Rectal smooth muscle tissue (tissue), 1 donor: ENCODE results near the gene GRID2IP.
"Not testable (repeated sequence)": the region's sequence is repeated elsewhere in the genome, so short reads cannot be mapped to it uniquely, and the experiment has no call there.

ENCODE experiments used
- H3K27ac ChIP-seq: one replicate; pipeline ENCODE4 v1.7.0; 2013; ENCODE audit warnings: low read depth, low read length, inconsistent platforms
- H3K27me3 ChIP-seq: one replicate; pipeline ENCODE4 v1.7.0; 2013; ENCODE audit warnings: low read length; ENCODE audit not compliant: control insufficient read depth, insufficient read depth
- H3K36me3 ChIP-seq: one replicate; pipeline ENCODE4 v1.7.0; 2013; ENCODE audit warnings: low read length; ENCODE audit not compliant: control insufficient read depth, insufficient read depth
- H3K4me1 ChIP-seq: one replicate; pipeline ENCODE4 v1.7.0; 2013; ENCODE audit warnings: low read length; ENCODE audit not compliant: control insufficient read depth, insufficient read depth
- H3K4me3 ChIP-seq: one replicate; pipeline ENCODE4 v1.7.0; 2013; ENCODE audit warnings: low read length
- H3K9ac ChIP-seq: one replicate; pipeline ENCODE4 v1.7.0; 2013; ENCODE audit warnings: low read length

Gene GRID2IP

GRCh38 chr7:6576867-6577368, 25.7 kb upstream of the GRID2IP start:
- H3K27ac ChIP-seq, result peak overlapping the region; percentile 88
- not testable (repeated sequence) for H3K9ac ChIP-seq

GRCh38 chr7:6576024-6576866, 25.0 kb upstream of the GRID2IP start:
- H3K27ac ChIP-seq, result no peak overlapping the region
- H3K27me3 ChIP-seq, result no peaks in the 10 kb centered on the region
- H3K4me3 ChIP-seq, result peak overlapping the region; percentile 68
- H3K36me3 ChIP-seq, result peaks cover 7% of the 10 kb centered on the region
- no peaks in the 10 kb centered on the region for H3K4me1 ChIP-seq
- no peak overlapping the region for H3K9ac ChIP-seq

More at GRCh38 chr7:6576867-6577368, 25.7 kb upstream of the GRID2IP start:
- not testable (repeated sequence) for H3K27me3 ChIP-seq, H3K36me3 ChIP-seq, H3K4me1 ChIP-seq
- peak overlapping the region; percentile 68 for H3K4me3 ChIP-seq

- H3K4me1 ChIP-seq, result no peaks in the 10 kb centered on the region
- H3K27ac ChIP-seq, result no peak overlapping the region
- no peak overlapping the region for H3K4me3 ChIP-seq
- no peak overlapping the region for H3K9ac ChIP-seq
- H3K36me3 ChIP-seq, result no peaks in the 10 kb centered on the region
- H3K27me3 ChIP-seq, result no peaks in the 10 kb centered on the region
Observed at GRCh38 chr7:6575281-6576023, 24.2 kb upstream of the GRID2IP start.

DNA sequence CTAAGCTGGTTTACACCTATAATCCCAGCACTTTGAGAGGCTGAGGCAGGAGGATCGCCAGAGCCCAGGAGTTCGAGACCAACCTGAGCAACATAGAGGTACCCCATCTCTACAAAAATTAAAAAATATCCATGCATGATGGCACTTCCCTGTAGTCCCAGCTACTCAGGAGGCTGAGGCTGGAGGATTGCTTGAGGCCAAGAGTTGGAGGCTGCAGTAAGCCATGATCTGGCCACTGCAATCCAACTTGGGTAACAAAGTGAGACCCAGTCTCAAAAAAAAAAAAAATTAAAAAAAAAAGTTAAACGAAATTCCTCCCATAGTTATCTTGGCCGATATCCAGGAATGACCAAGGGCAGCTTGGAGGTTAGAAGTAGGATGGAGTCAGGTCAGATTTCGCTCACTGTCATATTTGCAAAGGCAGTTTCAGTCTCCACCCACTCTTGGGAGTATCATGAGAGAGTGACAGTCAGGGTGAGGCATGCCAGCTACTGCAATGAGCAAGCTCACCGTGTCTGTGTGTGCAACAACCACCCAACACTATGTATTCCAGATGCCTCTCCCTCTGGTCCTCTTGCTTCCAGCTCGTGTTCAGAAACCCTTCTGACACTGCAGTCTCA, 20.0 kb upstream of the GRID2IP start:
- Histone ChIP-seq H3K27ac (no peak overlapping the region), H3K36me3 (no peaks in the 10 kb centered on the region), H3K4me3 (no peak overlapping the region), H3K9ac (no peak overlapping the region), H3K4me1 (no peaks in the 10 kb centered on the region), H3K27me3 (no peaks in the 10 kb centered on the region)

- no peak overlapping the region for H3K27ac ChIP-seq
- H3K27me3 ChIP-seq, result no peaks in the 10 kb centered on the region
Observed at GRCh38 chr7:6567886-6568285, 16.6 kb upstream of the GRID2IP start.

GRCh38 chr7:6565655-6566054, 14.4 kb upstream of the GRID2IP start:
- no peaks in the 10 kb centered on the region for H3K36me3 ChIP-seq

More at GRCh38 chr7:6567886-6568285, 16.6 kb upstream of the GRID2IP start:
- H3K36me3 ChIP-seq, result no peaks in the 10 kb centered on the region
- no peaks in the 10 kb centered on the region for H3K4me1 ChIP-seq
- no peak overlapping the region for H3K4me3 ChIP-seq
- no peak overlapping the region for H3K9ac ChIP-seq

GRCh38 chr7:6563936-6564770, 12.9 kb upstream of the GRID2IP start:
- no peak overlapping the region for H3K4me3 ChIP-seq
- H3K9ac ChIP-seq, result no peak overlapping the region
- no peaks in the 10 kb centered on the region for H3K4me1 ChIP-seq
- H3K27me3 ChIP-seq, result peaks cover 3% of the 10 kb centered on the region
- H3K27ac ChIP-seq, result no peak overlapping the region
- no peaks in the 10 kb centered on the region for H3K36me3 ChIP-seq

More at GRCh38 chr7:6565655-6566054, 14.4 kb upstream of the GRID2IP start:
- Histone ChIP-seq H3K9ac (no peak overlapping the region), H3K4me1 (no peaks in the 10 kb centered on the region), H3K27ac (no peak overlapping the region), H3K4me3 (no peak overlapping the region), H3K27me3 (no peaks in the 10 kb centered on the region)

GRCh38 chr7:6562106-6562505, 10.8 kb upstream of the GRID2IP start:
- Histone ChIP-seq H3K4me3 (no peak overlapping the region), H3K4me1 (no peaks in the 10 kb centered on the region), H3K27me3 (peaks cover 3% of the 10 kb centered on the region), H3K36me3 (no peaks in the 10 kb centered on the region), H3K27ac (no peak overlapping the region), H3K9ac (no peak overlapping the region)

DNA sequence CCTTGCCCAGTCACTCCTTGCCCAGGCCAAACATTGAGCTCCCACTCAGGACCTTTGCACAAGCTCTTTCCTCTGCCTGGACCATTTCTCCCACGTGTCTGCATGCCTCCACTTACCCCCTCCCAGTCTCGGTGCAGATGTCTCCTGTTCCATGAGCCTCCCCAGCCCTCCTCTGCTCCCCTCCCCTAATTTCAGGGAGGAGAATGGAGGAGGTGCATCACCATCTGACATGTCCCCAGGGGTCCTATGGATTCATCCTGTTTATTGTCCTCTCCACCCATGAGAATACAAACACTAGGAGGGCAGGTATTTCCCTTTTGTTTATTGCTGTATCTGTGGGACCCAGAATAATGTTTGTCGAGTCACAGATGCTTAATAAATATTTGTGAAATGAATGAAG, 8.6 kb upstream of the GRID2IP start:
- Histone ChIP-seq H3K27me3 (peaks cover 3% of the 10 kb centered on the region), H3K27ac (no peak overlapping the region), H3K9ac (no peak overlapping the region), H3K36me3 (no peaks in the 10 kb centered on the region), H3K4me3 (no peak overlapping the region), H3K4me1 (no peaks in the 10 kb centered on the region)

DNA sequence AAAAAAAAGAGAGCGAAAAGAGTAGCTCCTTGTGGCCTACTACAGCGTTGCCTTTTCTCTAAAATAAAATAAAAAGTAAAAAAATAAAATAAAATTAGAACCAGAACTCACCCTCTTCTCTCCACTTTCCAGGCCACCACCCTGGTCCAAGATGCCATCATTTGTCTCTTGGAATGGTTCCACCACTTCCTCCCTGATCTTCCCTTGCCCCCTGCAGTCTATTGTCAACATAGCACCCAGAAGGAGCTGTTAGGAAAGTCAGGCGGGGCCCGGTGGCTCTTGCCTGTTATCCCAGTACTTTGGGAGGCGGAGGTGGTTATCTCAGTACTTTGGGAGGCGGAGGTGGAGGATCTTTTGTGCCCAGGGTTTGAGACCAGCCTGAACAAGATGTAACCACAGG, 7.6 kb upstream of the GRID2IP start:
- peaks cover 3% of the 10 kb centered on the region for H3K27me3 ChIP-seq
- H3K27ac ChIP-seq, result no peak overlapping the region
- no peaks in the 10 kb centered on the region for H3K4me1 ChIP-seq
- no peak overlapping the region for H3K4me3 ChIP-seq
- no peak overlapping the region for H3K9ac ChIP-seq
- no peaks in the 10 kb centered on the region for H3K36me3 ChIP-seq

DNA sequence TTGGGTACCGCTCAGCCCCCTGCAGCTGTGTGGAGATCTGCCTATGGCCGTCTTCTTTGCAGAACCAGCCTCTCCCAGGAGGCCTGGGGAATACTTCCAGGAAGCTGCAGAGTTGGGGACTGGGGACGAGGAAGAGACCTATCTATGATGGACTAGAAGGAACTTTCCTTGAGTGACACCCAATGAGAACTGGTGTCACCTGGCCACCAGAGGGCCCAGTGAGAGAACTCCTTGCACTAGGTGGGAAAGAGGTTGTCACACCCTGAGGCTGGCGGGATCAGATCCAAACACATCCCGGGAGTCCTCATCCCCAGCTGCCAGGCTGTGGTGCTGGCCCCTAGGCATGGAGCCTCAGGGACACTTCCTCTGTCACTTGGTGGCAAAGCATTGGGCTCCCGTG, 4.9 kb upstream of the GRID2IP start:
- no peaks in the 10 kb centered on the region for H3K36me3 ChIP-seq
- no peak overlapping the region for H3K9ac ChIP-seq
- H3K4me3 ChIP-seq, result no peak overlapping the region
- no peak overlapping the region for H3K27ac ChIP-seq
- H3K4me1 ChIP-seq, result no peaks in the 10 kb centered on the region
- H3K27me3 ChIP-seq, result peaks cover 3% of the 10 kb centered on the region
